Measurements from ENCODE around the gene MME.

The MME gene

DNA sequence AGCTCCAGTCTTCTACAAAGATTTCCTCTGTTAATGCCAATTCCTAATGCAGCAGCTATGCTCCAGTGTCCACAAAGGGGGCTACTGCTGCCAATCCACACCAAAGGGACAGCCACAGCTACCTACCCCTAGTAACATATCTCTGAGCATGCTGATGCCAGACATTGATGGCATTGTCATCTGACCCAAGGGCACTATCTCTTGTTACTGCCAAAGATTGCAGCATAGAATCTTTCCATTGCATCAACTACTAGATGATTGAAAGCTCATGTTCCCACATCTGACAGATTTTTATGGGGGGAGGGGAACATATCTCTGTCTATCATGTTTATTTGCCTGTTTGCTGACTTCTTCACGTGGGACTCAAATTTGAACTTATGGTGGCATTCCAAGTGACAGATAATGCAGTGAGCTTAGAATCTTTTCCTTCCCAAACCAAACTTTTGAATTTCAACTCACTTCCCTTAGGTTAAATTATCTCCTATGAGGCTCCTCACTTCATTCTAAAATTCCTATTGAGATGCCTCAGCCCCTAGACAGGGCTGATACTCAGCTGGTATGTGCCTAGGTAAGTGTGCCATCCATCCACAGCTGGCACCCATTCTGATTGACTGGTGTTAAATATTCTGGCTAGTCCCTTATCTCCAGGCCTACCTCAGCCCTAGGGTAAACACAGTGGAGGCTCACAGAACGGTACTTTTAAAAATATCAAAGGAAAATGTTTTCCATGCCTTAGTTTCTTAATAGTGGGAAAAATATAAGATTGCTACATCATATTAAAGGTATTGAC, 113.0 kb downstream of the MME start:
- 0 out of 3 replicates have a peak, but pooled peaks have one; percentile 6 for ATAC-seq
- TF ChIP-seq TCF4 (CRISPR knock-in tag; IDR thresholded peaks at IDR 0.05; ENCODE audit: borderline replicate concordance): no peak
- no peak for TF ChIP-seq ZC3H10 (CRISPR knock-in tag; IDR thresholded peaks at IDR 0.05)

DNA sequence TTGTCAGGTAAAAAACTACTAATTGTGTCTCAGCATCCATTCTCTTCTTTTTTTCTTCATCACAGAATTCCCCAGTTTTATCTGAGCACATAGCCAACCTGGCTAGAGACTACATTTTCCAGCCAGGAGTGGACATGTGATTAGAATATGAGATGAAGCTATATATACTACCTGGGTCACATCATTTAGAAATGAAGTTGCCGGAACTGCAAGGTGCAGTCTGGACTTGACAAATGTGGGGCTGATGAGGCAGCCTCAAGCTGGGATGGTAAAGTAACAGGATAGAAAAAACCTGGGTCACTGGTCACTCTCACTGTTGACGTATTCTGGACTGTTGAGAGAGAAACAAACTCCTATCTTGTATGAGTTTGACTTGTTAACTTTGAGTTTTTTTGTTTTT, 113.7 kb downstream of the MME start:
- ATAC-seq: no peak
- TF ChIP-seq ISL1 (CRISPR knock-in tag; IDR thresholded peaks at IDR 0.05): no peak
- no peak for TF ChIP-seq CSDC2 (CRISPR knock-in tag; IDR thresholded peaks at IDR 0.05)
- TF ChIP-seq ZFP3 (CRISPR knock-in tag; IDR thresholded peaks at IDR 0.05): no peak
- TF ChIP-seq SNAI2 (CRISPR knock-in tag; IDR thresholded peaks at IDR 0.05): no peak
- TF ChIP-seq, protein P1, sequence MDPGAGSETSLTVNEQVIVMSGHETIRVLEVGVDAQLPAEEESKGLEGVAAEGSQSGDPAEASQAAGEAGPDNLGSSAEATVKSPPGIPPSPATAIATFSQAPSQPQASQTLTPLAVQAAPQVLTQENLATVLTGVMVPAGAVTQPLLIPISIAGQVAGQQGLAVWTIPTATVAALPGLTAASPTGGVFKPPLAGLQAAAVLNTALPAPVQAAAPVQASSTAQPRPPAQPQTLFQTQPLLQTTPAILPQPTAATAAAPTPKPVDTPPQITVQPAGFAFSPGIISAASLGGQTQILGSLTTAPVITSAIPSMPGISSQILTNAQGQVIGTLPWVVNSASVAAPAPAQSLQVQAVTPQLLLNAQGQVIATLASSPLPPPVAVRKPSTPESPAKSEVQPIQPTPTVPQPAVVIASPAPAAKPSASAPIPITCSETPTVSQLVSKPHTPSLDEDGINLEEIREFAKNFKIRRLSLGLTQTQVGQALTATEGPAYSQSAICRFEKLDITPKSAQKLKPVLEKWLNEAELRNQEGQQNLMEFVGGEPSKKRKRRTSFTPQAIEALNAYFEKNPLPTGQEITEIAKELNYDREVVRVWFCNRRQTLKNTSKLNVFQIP (CRISPR knock-in tag; IDR thresholded peaks at IDR 0.05; ENCODE audit: borderline replicate concordance, low read depth): no peak
- no peak for TF ChIP-seq ZNF70 (CRISPR knock-in tag; IDR thresholded peaks at IDR 0.05)
- no peak for TF ChIP-seq OSR1 (CRISPR knock-in tag; IDR thresholded peaks at IDR 0.05)
- TF ChIP-seq, protein P2, sequence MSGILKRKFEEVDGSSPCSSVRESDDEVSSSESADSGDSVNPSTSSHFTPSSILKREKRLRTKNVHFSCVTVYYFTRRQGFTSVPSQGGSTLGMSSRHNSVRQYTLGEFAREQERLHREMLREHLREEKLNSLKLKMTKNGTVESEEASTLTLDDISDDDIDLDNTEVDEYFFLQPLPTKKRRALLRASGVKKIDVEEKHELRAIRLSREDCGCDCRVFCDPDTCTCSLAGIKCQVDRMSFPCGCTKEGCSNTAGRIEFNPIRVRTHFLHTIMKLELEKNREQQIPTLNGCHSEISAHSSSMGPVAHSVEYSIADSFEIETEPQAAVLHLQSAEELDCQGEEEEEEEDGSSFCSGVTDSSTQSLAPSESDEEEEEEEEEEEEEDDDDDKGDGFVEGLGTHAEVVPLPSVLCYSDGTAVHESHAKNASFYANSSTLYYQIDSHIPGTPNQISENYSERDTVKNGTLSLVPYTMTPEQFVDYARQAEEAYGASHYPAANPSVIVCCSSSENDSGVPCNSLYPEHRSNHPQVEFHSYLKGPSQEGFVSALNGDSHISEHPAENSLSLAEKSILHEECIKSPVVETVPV (CRISPR knock-in tag; IDR thresholded peaks at IDR 0.05): no peak
- no peak for TF ChIP-seq BACH2 (CRISPR knock-in tag; IDR thresholded peaks at IDR 0.05; ENCODE audit: borderline replicate concordance)
- TF ChIP-seq ZNF565 (CRISPR knock-in tag; conservative IDR thresholded peaks at IDR 0.05; ENCODE audit: low read depth): no peak

- no peak for ATAC-seq
- TF ChIP-seq ISL1 (CRISPR knock-in tag; IDR thresholded peaks at IDR 0.05) (no peak), SNAI2 (CRISPR knock-in tag; IDR thresholded peaks at IDR 0.05) (no peak), ZNF70 (CRISPR knock-in tag; IDR thresholded peaks at IDR 0.05) (no peak), ZC3H10 (CRISPR knock-in tag; IDR thresholded peaks at IDR 0.05) (no peak), ZNF565 (CRISPR knock-in tag; conservative IDR thresholded peaks at IDR 0.05; ENCODE audit: low read depth) (no peak), TOX (CRISPR knock-in tag; IDR thresholded peaks at IDR 0.05; ENCODE audit: borderline replicate concordance) (no peak), BACH2 (CRISPR knock-in tag; IDR thresholded peaks at IDR 0.05; ENCODE audit: borderline replicate concordance) (no peak), GLIS3 (CRISPR knock-in tag; IDR thresholded peaks at IDR 0.05) (no peak), PATZ1 (CRISPR knock-in tag; IDR thresholded peaks at IDR 0.05; ENCODE audit: borderline replicate concordance) (no peak), PPARA (CRISPR knock-in tag; IDR thresholded peaks at IDR 0.05; ENCODE audit: borderline replicate concordance) (no peak), ESRRG (CRISPR knock-in tag; IDR thresholded peaks at IDR 0.05) (no peak), OSR1 (CRISPR knock-in tag; IDR thresholded peaks at IDR 0.05) (no peak), TCF4 (CRISPR knock-in tag; IDR thresholded peaks at IDR 0.05; ENCODE audit: borderline replicate concordance) (no peak), RARB (CRISPR knock-in tag; IDR thresholded peaks at IDR 0.05) (no peak)
- TF ChIP-seq, protein P2 (CRISPR knock-in tag; IDR thresholded peaks at IDR 0.05): no peak
- TF ChIP-seq, protein P3, sequence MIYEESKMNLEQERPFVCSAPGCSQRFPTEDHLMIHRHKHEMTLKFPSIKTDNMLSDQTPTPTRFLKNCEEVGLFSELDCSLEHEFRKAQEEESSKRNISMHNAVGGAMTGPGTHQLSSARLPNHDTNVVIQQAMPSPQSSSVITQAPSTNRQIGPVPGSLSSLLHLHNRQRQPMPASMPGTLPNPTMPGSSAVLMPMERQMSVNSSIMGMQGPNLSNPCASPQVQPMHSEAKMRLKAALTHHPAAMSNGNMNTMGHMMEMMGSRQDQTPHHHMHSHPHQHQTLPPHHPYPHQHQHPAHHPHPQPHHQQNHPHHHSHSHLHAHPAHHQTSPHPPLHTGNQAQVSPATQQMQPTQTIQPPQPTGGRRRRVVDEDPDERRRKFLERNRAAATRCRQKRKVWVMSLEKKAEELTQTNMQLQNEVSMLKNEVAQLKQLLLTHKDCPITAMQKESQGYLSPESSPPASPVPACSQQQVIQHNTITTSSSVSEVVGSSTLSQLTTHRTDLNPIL (CRISPR knock-in tag; IDR thresholded peaks at IDR 0.05; ENCODE audit: low read depth): no peak
- TF ChIP-seq, protein P4, sequence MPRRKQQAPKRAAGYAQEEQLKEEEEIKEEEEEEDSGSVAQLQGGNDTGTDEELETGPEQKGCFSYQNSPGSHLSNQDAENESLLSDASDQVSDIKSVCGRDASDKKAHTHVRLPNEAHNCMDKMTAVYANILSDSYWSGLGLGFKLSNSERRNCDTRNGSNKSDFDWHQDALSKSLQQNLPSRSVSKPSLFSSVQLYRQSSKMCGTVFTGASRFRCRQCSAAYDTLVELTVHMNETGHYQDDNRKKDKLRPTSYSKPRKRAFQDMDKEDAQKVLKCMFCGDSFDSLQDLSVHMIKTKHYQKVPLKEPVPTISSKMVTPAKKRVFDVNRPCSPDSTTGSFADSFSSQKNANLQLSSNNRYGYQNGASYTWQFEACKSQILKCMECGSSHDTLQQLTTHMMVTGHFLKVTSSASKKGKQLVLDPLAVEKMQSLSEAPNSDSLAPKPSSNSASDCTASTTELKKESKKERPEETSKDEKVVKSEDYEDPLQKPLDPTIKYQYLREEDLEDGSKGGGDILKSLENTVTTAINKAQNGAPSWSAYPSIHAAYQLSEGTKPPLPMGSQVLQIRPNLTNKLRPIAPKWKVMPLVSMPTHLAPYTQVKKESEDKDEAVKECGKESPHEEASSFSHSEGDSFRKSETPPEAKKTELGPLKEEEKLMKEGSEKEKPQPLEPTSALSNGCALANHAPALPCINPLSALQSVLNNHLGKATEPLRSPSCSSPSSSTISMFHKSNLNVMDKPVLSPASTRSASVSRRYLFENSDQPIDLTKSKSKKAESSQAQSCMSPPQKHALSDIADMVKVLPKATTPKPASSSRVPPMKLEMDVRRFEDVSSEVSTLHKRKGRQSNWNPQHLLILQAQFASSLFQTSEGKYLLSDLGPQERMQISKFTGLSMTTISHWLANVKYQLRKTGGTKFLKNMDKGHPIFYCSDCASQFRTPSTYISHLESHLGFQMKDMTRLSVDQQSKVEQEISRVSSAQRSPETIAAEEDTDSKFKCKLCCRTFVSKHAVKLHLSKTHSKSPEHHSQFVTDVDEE (CRISPR knock-in tag; IDR thresholded peaks at IDR 0.05): no peak
- TF ChIP-seq, protein P1 (CRISPR knock-in tag; IDR thresholded peaks at IDR 0.05; ENCODE audit: borderline replicate concordance, low read depth): no peak
Observed at GRCh38 chr3:155194973-155195957, 115.1 kb downstream of the MME start.

Measured in SK-N-SH treated with all-trans-retinoic acid at 6 μM for 48 hours (cell line).